PC-3 (cell line): ENCODE results near the gene ARR3. TPM values are rescaled to one million over a fixed set of nuclear protein-coding genes. Genes with fewer than 3 reads are reported as not detected.

ENCODE experiments used
- ATAC-seq: fragments of 200-7000 bp; cut with Tn5 transposase; 2 replicates; pipeline ENCODE4 v1.9.1; 2020; ENCODE audit warnings: mild to moderate bottlenecking, moderate library complexity
- BruUV-seq: library from RNA; stranded (reverse); fragments of 400-500 nt; replicated peaks from 2 replicates; lab custom pipeline; 2021; lab: Mats Ljungman, UMichigan
- CTCF ChIA-PET: fragments of 300-600 bp; sonication (Branson Sonifier 250); formaldehyde crosslinking; loops from one replicate; lab custom pipeline; 2022; ENCODE audit warnings: antibody characterized with exemption; lab: Charles Lee
- POLR2A ChIA-PET: fragments of 300-600 bp; sonication (Branson Sonifier 250); formaldehyde crosslinking; loops from one replicate; lab custom pipeline; 2022; ENCODE audit warnings: antibody characterized with exemption; ENCODE audit not compliant: unreplicated experiment; lab: Charles Lee
- DNase-seq: peaks from one replicate; pipeline ENCODE4 v3.0.0-alpha.2; 2015
- H2AFZ ChIP-seq: fragments of 300-600 bp; sonication (generic); 2 replicates; pipeline ENCODE4 v1.6.0; 2016; ENCODE audit warnings: antibody characterized with exemption, low read length
- H3F3A ChIP-seq: fragments of 300-600 bp; sonication (generic); one replicate; pipeline ENCODE4 v1.6.0; 2017; ENCODE audit warnings: antibody characterized with exemption, low read length, control low read depth, mild to moderate bottlenecking; ENCODE audit not compliant: unreplicated experiment
- H3K27ac ChIP-seq: fragments of 300-600 bp; sonication (generic); 2 replicates; pipeline ENCODE4 v1.5.1; 2016; ENCODE audit warnings: mild to moderate bottlenecking, low read length
- H3K27me3 ChIP-seq: fragments of 300-600 bp; sonication (generic); 2 replicates; pipeline ENCODE4 v1.6.1; 2016; ENCODE audit warnings: low read length, mixed read lengths
- H3K36me3 ChIP-seq: fragments of 300-600 bp; sonication (generic); 2 replicates; pipeline ENCODE4 v1.6.1; 2016; ENCODE audit warnings: low read depth, mixed run types, low read length, mixed read lengths
- H3K4me1 ChIP-seq: fragments of 300-600 bp; sonication (generic); 2 replicates; pipeline ENCODE4 v1.5.1; 2016; ENCODE audit warnings: low read length; ENCODE audit not compliant: insufficient read depth
- H3K4me2 ChIP-seq: fragments of 300-600 bp; sonication (generic); 2 replicates; pipeline ENCODE4 v1.6.0; 2016; ENCODE audit warnings: low read length
- H3K4me3 ChIP-seq: fragments of 300-600 bp; sonication (generic); 2 replicates; pipeline ENCODE4 v1.5.1; 2016; ENCODE audit warnings: mild to moderate bottlenecking, low read length, mixed read lengths
- H3K79me2 ChIP-seq: fragments of 300-600 bp; sonication (generic); 2 replicates; pipeline ENCODE4 v1.6.1; 2017; ENCODE audit warnings: low read length, mixed read lengths
- H3K9ac ChIP-seq: fragments of 300-600 bp; sonication (generic); 2 replicates; pipeline ENCODE4 v1.6.0; 2016; ENCODE audit warnings: mild to moderate bottlenecking, low read length
- H3K9me2 ChIP-seq: fragments of 300-600 bp; sonication (generic); replicated peaks from 2 replicates; pipeline ENCODE4 v1.6.1; 2016; ENCODE audit warnings: mixed run types, low read length, mixed read lengths
- H3K9me3 ChIP-seq: fragments of 300-600 bp; sonication (generic); 2 replicates; pipeline ENCODE4 v1.6.1; 2016; ENCODE audit warnings: low read length, mixed read lengths
- H4K20me1 ChIP-seq: fragments of 300-600 bp; sonication (generic); 2 replicates; pipeline ENCODE4 v1.6.1; 2016; ENCODE audit warnings: low read length, mixed read lengths
- CTCF ChIP-seq: fragments of 300-600 bp; sonication (generic); conservative IDR thresholded peaks from 2 replicates; pipeline ENCODE4 v1.5.1; 2017; ENCODE audit warnings: antibody characterized with exemption, low read depth, mild to moderate bottlenecking, low read length
- EZH2 ChIP-seq: fragments of 300-600 bp; sonication (generic); IDR thresholded peaks from one replicate; pipeline ENCODE4 v1.6.1; 2017; ENCODE audit warnings: antibody characterized with exemption, mild to moderate bottlenecking, low read length; ENCODE audit not compliant: unreplicated experiment
- EZH2phosphoT487 ChIP-seq: fragments of 300-600 bp; sonication (generic); IDR thresholded peaks from 2 replicates; pipeline ENCODE4 v1.6.1; 2018; ENCODE audit warnings: mild to moderate bottlenecking, antibody characterized with exemption, low read length, borderline replicate concordance
- intact Hi-C: fragments of 100-400 bp; cut with micrococcal nuclease; formaldehyde crosslinking; loops from 2 replicates; pipeline ENCODE4 v1.9.0; 2023
- total RNA-seq: library from RNA; depleted of rRNA; stranded (reverse); fragments of >200 nt; gene quantifications from 2 replicates; pipeline ENCODE4 v1.2.3, GENCODE V29; 2014

The ARR3 gene
- total RNA-seq, 1 experiment from 2014 or later: not detected

- CTCF ChIA-PET: no interaction called here
- H2AFZ ChIP-seq: no peak overlapping the region
- ATAC-seq: no peak
These were observed 10.9 kb downstream of the ARR3 start for GRCh38 chrX:70279081-70279480.

GRCh38 chrX:70280573-70280972 is 12.4 kb downstream of the ARR3 start:
- POLR2A ChIA-PET: interaction anchor here (0.6 kb wide), 1 partner anchor 272 kb away, joined by 3 read pairs; no protein-coding TSS in a partner anchor
- no peaks in the 10 kb centered on the region for H3K79me2 ChIP-seq
- no peak overlapping the region for H3K9ac ChIP-seq
- no peaks in the 10 kb centered on the region for H3K9me3 ChIP-seq
- H3K27me3 ChIP-seq: no peaks in the 10 kb centered on the region
- H3K4me3 ChIP-seq: no peak overlapping the region
- H4K20me1 ChIP-seq: no peaks in the 10 kb centered on the region
- DNase-seq (no peak), ATAC-seq (no peak)
- intact Hi-C loops: no loop called here
- H3K27ac ChIP-seq: no peak overlapping the region
- no peak overlapping the region for H2AFZ ChIP-seq
- no peaks in the 10 kb centered on the region for H3F3A ChIP-seq
- H3K4me1 ChIP-seq: no peaks in the 10 kb centered on the region
- CTCF ChIA-PET: no interaction called here
- no TSS peak for BruUV-seq
- no peak for TF ChIP-seq CTCF
- no peak for TF ChIP-seq EZH2phosphoT487
- no peak for TF ChIP-seq EZH2
- no peaks in the 10 kb centered on the region for H3K9me2 ChIP-seq
- H3K36me3 ChIP-seq: no peaks in the 10 kb centered on the region
- H3K4me2 ChIP-seq: no peak overlapping the region

More at GRCh38 chrX:70279081-70279480, 10.9 kb downstream of the ARR3 start:
- Histone ChIP-seq H3K9me2 (no peaks in the 10 kb centered on the region), H4K20me1 (no peaks in the 10 kb centered on the region), H3K27ac (no peak overlapping the region), H3K27me3 (no peaks in the 10 kb centered on the region), H3F3A (no peaks in the 10 kb centered on the region), H3K4me1 (no peaks in the 10 kb centered on the region), H3K4me3 (no peak overlapping the region), H3K79me2 (no peaks in the 10 kb centered on the region), H3K9me3 (no peaks in the 10 kb centered on the region), H3K9ac (no peak overlapping the region), H3K4me2 (no peak overlapping the region), H3K36me3 (no peaks in the 10 kb centered on the region)
- no peak for DNase-seq
- POLR2A ChIA-PET: no interaction called here
- no TSS peak for BruUV-seq
- intact Hi-C loops: no loop called here
- TF ChIP-seq EZH2phosphoT487: no peak
- TF ChIP-seq EZH2: no peak
- TF ChIP-seq CTCF: no peak

GRCh38 chrX:70281951-70282350 is 13.8 kb downstream of the ARR3 start, which contains the start of gene RAB41:
Gene RAB41 (plus strand): TSS chrX:70282172. CDS start chrX:70282218, 46 bp downstream.
- H3K9me2 ChIP-seq: no peaks in the 10 kb centered on the region
- no peaks in the 10 kb centered on the region for H4K20me1 ChIP-seq
- H3K36me3 ChIP-seq: peaks cover 5% of the 10 kb centered on the region; the same call in 1 of the 2 replicates
- BruUV-seq: no TSS peak
- ChIA-PET POLR2A (no interaction called here), CTCF (no interaction called here)
- H3K4me2 ChIP-seq: no peak within 1 kb of the TSS
- no peak within 1 kb of the TSS for H3K9ac ChIP-seq
- no peak within 1 kb of the TSS for H3K27ac ChIP-seq
- H3K27me3 ChIP-seq: no peaks in the 10 kb centered on the region
- H3F3A ChIP-seq: no peaks in the 10 kb centered on the region
- intact Hi-C loops: no loop called here
- no peak within 1 kb of the TSS for H3K4me3 ChIP-seq
- H3K9me3 ChIP-seq: no peaks in the 10 kb centered on the region
- H3K4me1 ChIP-seq: no peaks in the 10 kb centered on the region
- ATAC-seq (no peak), DNase-seq (no peak)
- no peak for TF ChIP-seq EZH2
- no peak for TF ChIP-seq CTCF
- no peak for TF ChIP-seq EZH2phosphoT487
- H2AFZ ChIP-seq: no peak within 1 kb of the TSS
- H3K79me2 ChIP-seq: no peaks in the 10 kb centered on the region
